ENCODE data around the gene C6orf141.
A peak's percentile ranks its signal among the peaks of the same experiment; 100 is the strongest.

C6orf141 gene

GRCh38 chr6:49550492-49551077, at the start of gene C6orf141:
TSS of gene C6orf141 (plus strand) at chr6:49550668. CDS start at chr6:49550793, 125 bp downstream.
- no peak for DNase-seq (ENCODE audit: low spot score)

GRCh38 chr6:49504666-49505065, 45.8 kb upstream of the C6orf141 start:
- no peak for DNase-seq (ENCODE audit: low spot score)

DNA sequence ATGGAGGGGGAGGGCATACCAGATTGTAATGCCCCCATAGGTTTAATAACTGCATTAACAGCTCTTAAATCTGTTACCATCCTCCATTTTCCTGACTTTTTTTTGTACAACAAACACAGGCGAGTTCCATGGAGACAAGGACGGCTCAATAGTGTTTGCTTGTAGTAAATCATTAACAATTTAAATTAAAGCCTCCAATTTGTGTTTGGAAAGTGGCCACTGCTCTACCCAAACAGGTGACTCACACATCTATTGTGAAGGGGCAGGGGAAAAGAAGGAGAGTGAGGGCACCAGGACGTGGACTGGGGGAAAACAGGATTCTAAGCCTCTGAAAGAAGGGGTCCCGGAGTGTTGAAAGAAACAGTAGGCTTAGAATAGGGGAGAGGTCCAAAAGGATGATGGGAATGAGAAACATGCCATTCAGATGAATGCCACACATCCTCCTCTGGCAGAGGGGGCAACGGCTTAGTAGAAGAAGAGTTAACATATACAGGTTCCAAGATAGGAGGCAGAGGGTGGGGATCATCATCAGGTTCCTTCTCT, 43.8 kb upstream of the C6orf141 start:
- DNase-seq (ENCODE audit: low spot score): no peak

DNA sequence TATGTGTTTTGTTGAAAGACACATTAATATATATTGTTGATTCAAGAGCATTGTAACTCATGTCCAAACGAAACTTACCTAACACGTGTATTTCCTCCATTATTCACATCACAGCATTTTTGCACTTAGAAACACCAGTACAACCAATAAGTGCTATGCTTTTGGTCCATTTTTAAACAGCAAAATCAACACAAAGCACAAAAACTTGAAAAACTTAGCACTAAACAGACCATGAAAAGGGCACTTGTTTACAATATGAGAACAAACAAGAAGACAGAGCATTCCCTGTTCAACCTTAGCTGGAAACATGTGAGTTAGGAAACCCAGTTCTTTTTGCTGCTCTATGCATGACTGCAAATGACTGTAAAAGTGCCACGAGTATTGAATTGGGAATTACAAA, 41.1 kb upstream of the C6orf141 start:
- no peak for DNase-seq (ENCODE audit: low spot score)

DNA sequence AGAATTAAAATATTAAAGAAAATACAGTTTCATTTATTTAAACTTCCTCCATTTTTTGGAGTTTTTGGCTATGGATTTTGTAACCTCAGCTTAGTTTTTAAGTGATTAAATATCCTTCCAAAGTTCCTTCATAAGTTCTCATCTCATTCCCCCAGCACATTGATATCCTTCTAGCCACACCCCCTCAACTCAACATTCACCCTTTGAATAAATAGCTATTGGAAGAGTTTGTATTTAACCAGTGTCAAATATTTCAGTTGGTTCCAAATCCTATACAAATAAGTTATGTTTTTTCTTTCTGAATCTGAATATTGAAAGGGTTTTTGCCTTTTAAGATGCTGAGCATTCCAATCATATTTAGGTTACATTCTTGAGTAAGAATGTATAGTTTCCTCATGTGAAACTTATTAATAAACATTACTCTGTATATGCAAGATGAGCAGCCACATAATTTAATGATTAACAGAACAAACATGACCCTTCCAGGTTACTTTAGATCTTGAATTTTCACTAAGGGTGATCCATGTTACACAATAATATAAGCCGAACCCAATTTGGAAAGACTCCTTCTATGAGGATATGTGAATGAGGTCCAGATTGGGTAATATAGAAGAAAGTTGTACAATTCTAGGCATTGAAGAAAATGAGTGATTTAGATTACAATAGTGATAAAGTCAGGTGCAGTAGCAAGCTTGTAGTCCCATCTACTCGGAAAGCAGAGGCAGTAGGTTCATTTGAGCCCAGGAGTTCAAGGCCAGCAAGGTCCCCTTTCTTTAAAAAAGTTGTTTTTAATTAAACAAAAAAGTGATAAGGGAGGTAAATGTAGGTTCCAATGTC, 37.1 kb upstream of the C6orf141 start:
- DNase-seq (ENCODE audit: low spot score): no peak

GRCh38 chr6:49514571-49515484, 35.6 kb upstream of the C6orf141 start:
- DNase-seq (ENCODE audit: low spot score): no peak

DNA sequence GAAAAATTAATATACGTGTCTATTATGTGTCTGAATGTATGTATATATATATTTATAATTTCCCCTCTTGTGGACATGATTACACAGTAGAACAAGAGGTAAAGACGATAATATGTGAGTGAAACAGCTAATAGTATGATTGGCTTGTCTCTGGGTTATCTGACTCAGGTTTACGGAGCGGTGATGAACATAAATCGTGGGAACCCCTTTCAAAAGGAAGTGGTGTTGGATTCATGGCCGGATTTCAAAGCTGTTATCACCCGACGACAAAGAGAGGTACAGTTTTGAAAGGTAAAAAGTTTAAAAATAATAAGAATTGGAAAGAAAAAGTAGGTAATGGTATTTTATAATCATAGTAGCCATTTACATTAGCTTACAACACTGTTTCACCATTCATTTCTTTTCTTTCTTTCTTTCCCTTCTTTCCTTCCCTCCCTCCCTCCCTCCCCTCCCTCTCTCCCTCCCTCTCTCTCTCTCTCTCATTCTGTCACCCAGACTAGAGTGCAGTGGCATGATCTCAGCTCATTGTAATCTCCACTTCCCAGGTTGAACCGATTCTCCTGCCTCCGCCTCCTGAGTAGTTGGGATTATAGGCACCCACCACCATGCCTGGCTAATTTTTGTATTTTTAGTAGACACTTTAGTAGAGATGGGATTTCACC, 34.9 kb upstream of the C6orf141 start:
- no peak for DNase-seq (ENCODE audit: low spot score)

DNA sequence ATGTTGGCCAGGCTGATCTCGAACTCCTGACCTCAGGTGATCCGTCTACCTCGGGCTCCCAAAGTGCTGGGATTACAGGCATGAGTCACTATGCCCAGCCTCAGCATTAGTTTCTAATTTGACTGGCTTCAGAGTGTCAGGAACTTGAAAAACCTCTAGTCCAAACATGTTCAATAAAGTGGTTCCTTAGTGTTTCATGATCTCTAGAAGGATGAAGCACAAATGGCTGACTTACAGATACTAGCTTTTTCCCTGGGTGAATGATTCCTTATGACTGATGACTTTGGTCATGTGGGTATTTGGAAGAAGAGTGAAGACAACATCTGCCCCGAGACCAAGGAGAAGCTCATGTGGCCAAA, 34.3 kb upstream of the C6orf141 start:
- DNase-seq (ENCODE audit: low spot score): no peak

- DNase-seq (ENCODE audit: low spot score): no peak
These were observed 32.5 kb upstream of the C6orf141 start for GRCh38 chr6:49517919-49518318.

DNA sequence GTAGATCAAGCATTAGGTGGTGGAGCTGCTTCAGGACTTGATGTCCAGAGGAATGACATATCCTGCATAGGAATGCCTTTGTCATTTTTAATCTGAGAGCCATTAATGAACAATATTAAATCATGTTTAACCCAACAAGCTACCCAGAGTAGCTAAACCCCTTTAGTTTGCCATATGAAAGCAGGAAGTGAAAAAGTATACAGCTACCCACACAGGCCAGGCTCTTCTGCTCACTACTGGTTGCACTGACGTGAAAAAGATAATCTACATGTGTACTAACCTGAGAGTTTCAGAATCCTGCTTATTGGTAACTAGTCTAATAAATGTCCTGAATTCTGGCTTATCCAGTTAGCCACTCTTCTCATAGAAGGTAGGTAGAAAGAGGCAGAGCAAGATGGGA, 30.8 kb upstream of the C6orf141 start:
- DNase-seq (ENCODE audit: low spot score): no peak

DNA sequence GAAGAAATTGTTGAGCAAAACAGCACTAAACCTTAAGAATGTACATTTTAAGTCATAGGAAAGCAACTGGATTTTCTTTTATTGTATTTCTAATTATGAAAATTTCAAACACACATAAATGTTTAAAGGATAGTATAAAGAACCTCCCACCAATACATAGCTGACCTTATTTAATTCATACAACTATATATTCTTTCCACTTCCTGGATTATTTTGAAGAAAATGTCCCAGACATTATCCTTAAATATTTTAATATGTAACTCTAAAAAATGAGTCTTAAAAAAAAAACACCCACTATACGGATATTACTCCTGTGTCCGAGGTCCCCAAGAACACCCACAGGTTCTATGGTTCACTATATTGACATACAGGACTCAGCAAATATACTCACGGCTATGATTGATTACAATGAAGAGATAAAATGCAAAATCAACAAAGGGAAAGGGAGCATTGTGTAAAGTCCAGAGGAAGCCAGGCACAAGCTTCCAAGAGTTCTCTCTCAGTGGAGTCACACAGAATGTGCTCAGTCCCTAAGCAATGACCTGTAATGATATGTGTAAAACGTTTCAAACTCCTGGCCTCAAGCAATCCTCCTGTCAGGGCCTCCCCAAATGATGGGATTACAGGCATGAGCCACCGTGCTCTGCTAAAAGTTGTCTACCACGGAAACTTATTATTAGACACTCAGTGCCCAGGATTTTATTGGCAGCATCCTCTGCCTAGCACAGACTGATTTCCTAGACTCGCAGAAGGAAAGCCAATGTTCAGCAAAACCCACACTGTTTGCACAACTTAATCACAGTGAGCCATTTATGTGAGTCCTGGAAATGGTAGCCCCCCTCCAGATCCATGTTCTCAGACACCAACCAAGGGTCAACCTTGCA, 27.5 kb upstream of the C6orf141 start:
- DNase-seq (ENCODE audit: low spot score): no peak

- DNase-seq (ENCODE audit: low spot score): no peak
These were observed 26.6 kb upstream of the C6orf141 start for GRCh38 chr6:49523901-49524300.

DNA sequence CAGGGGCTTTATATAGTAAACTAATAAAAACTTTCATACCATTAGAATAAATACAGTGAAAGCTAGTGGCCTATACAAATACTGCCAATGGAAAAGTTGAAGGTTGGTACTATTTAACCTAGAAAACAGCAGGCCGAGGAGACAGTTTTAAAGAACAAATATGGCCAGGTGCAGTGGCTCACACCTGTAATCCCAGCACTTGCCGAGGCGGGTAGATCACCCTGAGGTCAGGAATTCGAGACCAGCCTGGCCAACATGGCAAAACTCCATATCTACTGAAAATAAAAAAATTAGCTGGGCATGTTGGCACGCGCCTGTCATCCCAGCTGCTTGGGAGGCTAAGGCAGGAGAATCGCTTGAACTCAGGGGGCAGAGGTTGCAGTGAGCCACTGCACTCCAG, 25.9 kb upstream of the C6orf141 start:
- DNase-seq (ENCODE audit: low spot score): no peak

- DNase-seq (ENCODE audit: low spot score): no peak
These were observed 23.9 kb upstream of the C6orf141 start for GRCh38 chr6:49526598-49526997.

DNA sequence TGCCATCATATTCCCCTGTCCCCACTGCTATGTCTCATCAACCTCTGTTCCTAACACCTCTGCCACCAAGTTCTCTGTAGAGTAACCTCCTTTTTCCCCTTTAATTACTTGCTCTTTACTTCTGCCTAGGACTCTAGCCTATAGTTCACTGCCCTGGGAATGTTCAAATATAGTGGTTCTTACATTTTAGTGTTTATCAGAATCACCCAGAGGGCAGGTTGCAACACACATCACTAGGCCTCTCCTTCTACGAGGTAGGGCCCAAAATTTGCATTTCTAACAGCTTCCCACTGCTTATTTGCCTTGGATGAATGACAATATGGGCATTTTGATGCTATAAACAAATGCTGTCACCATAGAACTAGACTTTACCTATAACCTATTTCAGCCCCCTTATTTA, 23.1 kb upstream of the C6orf141 start:
- DNase-seq (ENCODE audit: low spot score): no peak

- DNase-seq (ENCODE audit: low spot score): no peak
These were observed 21.9 kb upstream of the C6orf141 start for GRCh38 chr6:49528571-49528970.

DNA sequence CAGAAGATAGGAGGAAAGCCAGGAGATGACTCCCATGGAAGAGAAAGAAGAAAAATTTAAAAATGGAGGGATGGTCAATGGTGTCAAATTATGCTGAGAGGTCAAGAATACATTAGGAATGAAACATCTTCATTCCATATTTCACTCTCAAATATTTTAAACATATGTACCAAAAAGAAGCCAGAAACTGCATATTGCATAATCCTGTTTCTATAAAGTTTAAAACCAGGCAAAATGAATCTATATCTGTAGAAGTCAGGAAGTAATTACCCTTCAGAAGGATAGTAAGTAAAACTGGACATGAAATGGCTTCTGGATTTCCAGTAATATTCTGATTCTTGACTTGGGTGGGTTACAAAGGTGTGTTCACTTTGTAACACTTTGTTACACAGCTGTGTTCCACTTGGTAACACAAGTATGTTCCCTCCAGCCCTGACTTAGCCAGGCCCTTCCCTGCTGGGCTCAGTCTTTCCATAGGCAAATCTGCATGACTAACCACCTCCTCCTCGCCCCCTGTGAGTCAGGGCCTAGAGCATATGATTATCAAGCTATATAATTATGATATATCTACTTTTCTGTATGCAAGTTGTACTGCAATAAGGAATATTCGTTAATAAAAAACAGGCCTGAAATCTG, 20.2 kb upstream of the C6orf141 start:
- DNase-seq (ENCODE audit: low spot score): no peak

DNA sequence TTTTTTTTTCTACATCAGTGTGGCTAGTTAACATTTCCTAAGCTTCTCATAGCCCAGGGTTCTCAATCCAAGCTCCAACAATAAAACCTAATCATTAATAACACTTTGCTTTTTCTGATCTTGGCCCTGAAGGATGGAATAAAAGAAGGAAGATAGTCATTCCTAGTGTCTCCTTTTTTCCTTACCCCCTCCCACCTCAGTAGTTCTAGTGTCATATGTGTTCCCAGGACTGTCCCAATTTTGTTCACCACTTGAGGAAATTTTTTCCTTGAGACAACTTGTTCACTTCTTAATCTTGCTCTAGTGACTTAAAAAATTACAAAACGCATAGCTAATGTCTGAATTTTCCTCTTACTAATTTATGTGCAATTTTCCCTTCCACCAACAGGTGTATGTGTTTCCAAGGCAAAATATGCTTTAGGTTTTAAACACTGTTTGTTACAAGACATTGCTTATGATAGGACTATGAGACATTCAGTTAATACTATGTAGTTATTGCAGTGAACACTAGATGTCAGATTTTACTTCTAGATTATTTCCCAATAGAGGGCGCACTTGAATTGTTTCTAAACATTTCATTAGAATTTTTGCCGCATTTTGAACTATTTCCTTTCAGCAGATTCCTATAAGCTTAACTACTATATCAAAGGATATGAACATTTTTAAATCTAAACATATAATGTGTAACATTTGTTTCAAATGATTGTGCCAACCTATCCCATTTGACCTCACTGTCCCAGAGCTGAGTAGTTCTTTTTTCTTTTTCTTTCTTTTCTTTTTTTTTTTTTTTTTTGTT, 18.5 kb upstream of the C6orf141 start:
- DNase-seq (ENCODE audit: low spot score): peak; percentile 30

DNA sequence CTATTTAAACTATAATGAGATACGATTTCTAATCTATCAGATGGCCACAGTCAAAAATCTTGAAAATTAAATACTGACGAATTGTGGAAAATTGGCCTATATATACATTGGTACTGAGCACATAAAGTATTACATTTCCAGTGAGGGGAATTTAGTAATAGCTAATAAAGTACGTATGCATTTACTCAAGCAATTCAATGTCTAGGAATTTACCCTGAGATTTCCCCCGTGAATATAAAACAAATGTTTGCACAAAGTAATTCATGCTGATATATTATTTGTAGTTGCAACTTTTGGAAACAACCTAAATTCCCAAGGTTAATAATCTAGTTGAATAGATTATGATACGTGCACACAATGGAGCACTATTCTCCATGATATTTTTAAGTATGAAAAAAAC, 14.7 kb upstream of the C6orf141 start:
- DNase-seq (ENCODE audit: low spot score): no peak

DNA sequence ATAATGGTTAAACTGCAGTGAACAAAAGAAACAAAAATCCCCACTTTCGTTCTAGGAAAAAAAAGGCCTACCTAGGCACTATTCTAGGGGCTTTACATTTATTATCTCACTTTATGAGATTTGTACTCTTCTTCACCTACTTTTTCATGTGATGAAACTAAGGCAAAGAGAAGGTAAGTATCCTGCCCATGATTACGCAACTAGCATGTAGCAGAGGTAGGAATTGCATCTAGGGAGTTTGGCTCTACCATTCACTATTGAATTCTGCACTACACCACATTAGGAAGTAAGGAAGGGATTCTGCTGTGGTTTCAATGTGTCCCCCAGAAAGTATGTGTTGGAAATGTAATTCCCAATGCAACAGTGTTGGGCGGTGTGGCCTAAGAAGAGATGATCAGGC, 11.4 kb upstream of the C6orf141 start:
- DNase-seq (ENCODE audit: low spot score): no peak

All from CD4-positive, alpha-beta T cell treated with Interleukin-15 for 4 hours (primary cell).